Right hindlimb (tissue), 1 donor: Measurements from ENCODE around the gene EVA1C.
"Not testable (repeated sequence)": the region's sequence is repeated elsewhere in the genome, so short reads cannot be mapped to it uniquely, and the experiment has no call there.

Experiments
- DNase-seq: peaks from one replicate; pipeline ENCODE4 v3.0.0-alpha.2; 2018

The EVA1C gene

GRCh38 chr21:32535612-32536011 is 123.1 kb downstream of the EVA1C start:
- DNase-seq = no peak

DNA sequence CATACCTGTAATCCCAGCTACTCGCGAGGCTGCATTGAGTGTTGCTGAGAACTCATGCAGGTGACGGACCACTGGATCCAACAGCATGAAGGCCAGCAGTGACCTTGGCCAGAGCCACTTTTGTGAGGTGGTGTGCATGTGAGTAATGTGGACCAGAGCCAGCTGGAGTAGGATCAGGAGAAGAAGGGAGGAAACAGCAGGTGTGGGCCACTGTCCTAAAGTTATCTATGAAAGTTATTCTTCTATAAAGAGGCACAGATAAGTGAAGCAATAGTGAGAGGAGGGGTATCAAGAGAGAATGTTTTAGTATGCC is 125.0 kb downstream of the EVA1C start:
- no peak for DNase-seq

GRCh38 chr21:32538147-32538792 is 125.8 kb downstream of the EVA1C start:
- DNase-seq = no peak

DNA sequence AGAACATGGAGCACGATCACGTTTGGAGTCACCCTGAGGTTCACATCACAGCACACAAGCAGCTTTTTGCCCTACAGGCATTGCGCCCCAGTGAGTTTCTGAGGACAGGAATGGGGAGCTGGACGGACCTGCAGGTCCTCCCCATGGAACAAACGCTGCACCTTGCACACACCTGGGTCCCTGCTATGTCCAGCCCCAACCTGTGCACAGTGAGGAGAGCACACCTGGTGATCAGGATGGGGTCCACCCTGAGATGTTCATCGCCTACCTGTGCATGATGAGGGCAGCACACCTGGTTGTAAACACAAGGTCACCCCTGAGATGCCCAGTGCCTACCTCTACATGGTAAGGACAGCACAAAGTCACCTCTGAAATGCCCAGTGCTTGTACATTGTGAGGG is 126.9 kb downstream of the EVA1C start:
- no peak for DNase-seq

GRCh38 chr21:32543056-32543455 is 130.6 kb downstream of the EVA1C start:
- not testable (repeated sequence) for DNase-seq

DNA sequence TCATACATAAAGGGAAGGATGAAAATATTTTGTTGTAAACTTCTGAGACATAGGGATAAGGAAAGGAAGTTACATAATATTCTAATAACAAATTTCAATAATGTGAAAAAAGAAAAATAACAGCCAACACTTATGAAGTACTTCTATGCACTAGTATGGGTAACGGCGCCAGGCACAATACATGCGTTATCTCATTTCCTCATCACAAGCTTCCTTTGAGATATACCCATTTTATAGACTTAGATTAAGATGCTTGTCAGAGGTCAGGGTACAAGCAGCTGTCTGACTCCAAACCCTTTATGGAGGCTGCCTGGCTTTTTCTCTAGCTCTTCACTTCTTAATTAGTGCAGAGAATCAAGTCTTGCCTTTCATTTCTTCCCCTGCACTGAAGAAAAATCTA is 131.5 kb downstream of the EVA1C start:
- no peak for DNase-seq

DNA sequence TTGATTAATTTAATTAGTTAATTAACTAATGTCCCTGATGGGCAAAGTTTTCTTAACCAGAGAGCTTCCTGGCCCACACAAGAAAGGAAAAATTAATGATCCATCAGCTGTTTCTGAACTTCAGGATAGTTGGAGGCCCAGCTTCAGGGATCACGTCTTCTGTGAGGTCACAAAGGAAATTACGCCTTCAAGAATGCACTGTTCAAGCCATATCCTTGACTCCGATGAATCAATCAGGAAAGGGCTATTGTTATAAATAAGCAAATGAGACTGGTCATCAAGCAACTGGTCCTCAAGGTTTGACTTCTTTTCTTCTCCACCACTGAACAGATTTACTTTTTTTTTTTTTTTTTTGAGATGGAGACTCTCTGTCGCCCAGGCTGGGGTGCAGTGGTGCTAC is 132.2 kb downstream of the EVA1C start:
- no peak for DNase-seq

GRCh38 chr21:32545948-32546441 is 133.5 kb downstream of the EVA1C start:
- DNase-seq = no peak

DNA sequence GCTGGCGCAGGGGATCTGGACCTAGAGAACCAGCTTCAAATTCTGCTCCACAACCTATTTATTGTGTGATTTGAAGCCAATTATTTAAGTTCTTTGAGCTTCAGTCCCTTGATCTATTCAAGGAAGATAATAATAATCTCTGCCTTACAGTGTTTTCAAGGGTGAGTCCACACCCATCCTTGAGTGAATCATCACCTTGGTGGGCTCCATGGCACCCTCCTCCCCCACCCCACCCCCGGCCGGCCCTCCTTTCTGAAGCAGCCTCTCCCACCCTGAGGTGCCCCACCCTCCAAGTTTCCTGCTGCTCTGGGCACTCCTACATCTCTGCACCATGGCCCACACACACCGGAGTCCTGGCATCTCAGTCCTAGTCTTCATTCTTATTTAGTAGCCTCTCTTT is 134.5 kb downstream of the EVA1C start:
- no peak for DNase-seq

- no peak for DNase-seq
These were observed 136.5 kb downstream of the EVA1C start for GRCh38 chr21:32548978-32549377.

- no peak for DNase-seq
These were observed 136.9 kb downstream of the EVA1C start for GRCh38 chr21:32549440-32549839.

- no peak for DNase-seq
These were observed 137.4 kb downstream of the EVA1C start for GRCh38 chr21:32549886-32550285.

DNA sequence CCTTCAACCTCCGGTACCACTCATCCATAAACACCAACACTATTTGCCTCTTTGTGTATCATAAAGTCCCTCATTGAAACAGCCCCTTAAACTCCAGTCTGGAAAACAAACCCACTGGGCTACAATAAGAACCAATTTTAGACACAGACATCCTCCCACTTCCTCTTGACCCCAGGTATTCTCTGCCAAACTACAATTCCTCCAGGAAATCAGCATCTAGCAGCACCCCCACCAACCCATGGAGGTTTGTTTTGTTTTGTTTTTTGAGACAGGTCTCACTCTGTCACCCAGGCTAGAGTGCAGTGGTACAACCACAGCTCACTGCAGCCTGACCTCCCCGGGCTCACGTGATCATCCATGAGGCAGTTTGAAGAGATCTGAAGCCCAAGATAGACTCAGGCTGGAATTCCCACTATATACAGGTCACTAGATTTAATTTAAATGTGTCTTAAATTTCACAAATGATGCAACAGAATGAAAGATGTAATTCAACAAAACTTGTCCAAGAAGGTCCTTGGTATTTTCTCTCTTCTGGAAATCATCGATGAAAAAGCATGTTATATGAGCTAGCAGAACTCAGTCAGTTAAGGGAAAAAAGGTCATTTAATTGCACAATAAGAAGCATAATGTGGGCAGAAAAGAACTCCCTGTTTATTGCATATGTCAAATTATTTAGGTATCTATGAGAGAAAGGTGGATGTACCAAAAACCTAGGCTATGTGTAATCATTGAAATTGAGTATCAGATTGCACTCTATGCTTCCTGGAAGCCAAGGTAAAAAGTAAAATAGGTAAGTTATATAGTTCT is 142.5 kb downstream of the EVA1C start:
- no peak for DNase-seq

DNA sequence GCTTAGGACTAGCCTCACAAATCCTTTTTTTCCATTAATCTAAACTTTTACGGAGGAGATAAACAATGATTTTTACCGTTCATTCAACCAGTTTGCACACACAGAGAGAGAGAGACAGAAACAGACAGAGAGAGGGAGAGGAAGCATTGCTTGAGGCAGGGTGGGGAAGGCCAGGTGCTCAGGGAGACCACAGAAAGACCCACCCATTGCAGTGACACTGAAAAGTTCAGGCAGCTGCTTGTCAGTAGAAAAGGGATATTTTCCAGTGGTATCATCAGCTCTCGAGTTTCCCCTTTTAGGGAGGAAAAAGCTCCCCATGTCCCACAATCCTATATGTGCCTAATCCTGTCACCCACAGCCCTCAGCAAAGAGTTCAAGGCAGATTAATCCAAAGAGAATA is 145.6 kb downstream of the EVA1C start:
- DNase-seq = no peak

DNA sequence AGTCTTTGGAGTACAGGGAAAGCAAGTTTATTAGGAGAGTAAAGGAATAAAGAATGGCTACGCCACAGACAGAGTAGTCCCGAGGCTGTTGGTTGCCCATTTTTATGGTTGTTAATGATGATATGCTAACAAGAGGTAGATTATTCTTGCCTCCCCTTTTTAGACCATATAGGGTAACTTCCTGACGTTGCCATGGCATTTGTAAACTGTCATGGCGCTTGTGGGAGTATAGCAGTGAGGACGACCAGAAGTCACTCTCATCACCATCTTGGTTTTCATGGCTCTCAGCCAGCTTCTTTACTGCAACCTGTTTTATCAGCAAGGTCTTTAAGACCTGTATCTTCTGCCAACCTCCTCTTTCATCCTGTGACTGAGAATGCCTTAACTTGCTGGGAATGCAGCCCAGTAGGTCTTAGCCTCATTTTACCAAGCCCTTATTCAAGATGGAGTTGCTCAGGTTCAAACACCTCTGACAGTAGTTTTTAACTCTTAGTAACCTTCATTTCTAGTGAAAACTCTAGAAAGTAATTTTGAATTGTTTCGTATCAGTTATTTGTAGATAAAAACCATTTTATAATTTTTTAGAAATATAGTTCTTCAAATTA is 146.6 kb downstream of the EVA1C start:
- no peak for DNase-seq

- no peak for DNase-seq
These were observed 148.4 kb downstream of the EVA1C start for GRCh38 chr21:32560896-32561295.

DNA sequence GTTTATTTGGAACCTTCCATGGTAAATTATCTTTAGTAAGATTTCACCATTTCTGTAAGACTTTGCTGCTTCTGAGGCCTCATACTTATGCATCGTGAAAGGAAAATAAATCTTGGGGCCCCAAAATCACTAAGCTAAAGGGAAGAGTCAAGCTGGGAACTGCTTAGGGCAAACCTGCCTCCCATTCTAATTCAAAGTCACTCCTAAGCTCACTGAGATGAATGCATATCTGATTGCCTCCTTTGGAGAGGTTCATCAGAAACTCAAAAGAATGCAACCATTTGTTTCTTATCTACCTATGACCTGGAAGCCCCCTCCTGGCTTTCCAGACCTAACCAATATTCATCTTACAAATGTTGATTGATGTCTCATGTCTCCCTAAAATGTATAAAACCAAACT is 149.0 kb downstream of the EVA1C start:
- DNase-seq = not testable (repeated sequence)

GRCh38 chr21:32562426-32562825 is 149.9 kb downstream of the EVA1C start:
- no peak for DNase-seq

GRCh38 chr21:32562915-32563314 is 150.4 kb downstream of the EVA1C start:
- DNase-seq = no peak
